GM06990 (cell line): ENCODE results near the gene DZIP1.
A peak's percentile ranks its signal among the peaks of the same experiment; 100 is the strongest.

Experiments used
- DNase-seq: peaks from one replicate; pipeline ENCODE4 v3.0.0-alpha.2; 2011; ENCODE audit not compliant: insufficient read length; ENCODE audit errors: extremely low read depth
- H3K27me3 ChIP-seq: replicated peaks from 2 replicates; pipeline ENCODE4 v1.6.0; 2011; ENCODE audit warnings: low read length; ENCODE audit not compliant: control insufficient read depth, insufficient read depth
- H3K36me3 ChIP-seq: 2 replicates; pipeline ENCODE4 v1.5.1; 2011; ENCODE audit warnings: low read length; ENCODE audit not compliant: control insufficient read depth, insufficient read depth
- H3K4me3 ChIP-seq: replicated peaks from 2 replicates; pipeline ENCODE4 v1.5.1; 2011; ENCODE audit warnings: low read depth, mild to moderate bottlenecking, control low read depth, low read length
- CTCF ChIP-seq: IDR thresholded peaks from 2 replicates; pipeline ENCODE4 v1.5.1; 2011; ENCODE audit warnings: low read length, control low read depth, mild to moderate bottlenecking, inconsistent platforms; ENCODE audit not compliant: insufficient read depth, poor library complexity, severe bottlenecking

Gene DZIP1

GRCh38 chr13:95650696-95651095 is 6.2 kb upstream of the DZIP1 start:
- H3K4me3 ChIP-seq = no peak overlapping the region
- H3K27me3 ChIP-seq = no peaks in the 10 kb centered on the region
- DNase-seq = no peak
- no peak for TF ChIP-seq CTCF
- H3K36me3 ChIP-seq = no peaks in the 10 kb centered on the region

DNA sequence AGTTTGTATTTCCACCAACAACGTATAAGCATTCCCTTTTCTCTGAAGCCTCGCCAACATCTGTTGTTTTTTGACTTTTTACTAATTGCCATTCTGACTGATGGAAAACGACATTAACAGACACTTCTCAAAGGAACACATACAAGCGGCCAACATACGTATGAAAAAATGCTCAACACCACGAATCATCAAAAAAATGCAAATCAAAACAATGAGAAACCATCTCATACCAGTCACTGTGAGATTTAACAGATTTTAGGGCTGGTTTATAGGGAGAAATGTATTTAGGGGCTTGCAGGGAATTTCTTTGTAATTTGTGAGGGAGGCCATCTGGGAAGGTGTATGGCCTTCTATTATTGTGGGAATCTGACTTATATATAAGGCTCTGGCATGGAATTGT is 2.8 kb upstream of the DZIP1 start:
- no peak for TF ChIP-seq CTCF
- no peaks in the 10 kb centered on the region for H3K27me3 ChIP-seq
- no peak overlapping the region for H3K4me3 ChIP-seq
- DNase-seq = no peak
- H3K36me3 ChIP-seq = no peaks in the 10 kb centered on the region

- Histone ChIP-seq H3K27me3 (no peaks in the 10 kb centered on the region), H3K36me3 (no peaks in the 10 kb centered on the region), H3K4me3 (peak overlapping the region; percentile 67)
- TF ChIP-seq CTCF = no peak
- DNase-seq = peak; percentile 36
Measured at GRCh38 chr13:95643936-95644598, 439 bp downstream of the DZIP1 start.

GRCh38 chr13:95643571-95643935 is 953 bp downstream of the DZIP1 start:
- no peak for DNase-seq
- TF ChIP-seq CTCF = no peak
- Histone ChIP-seq H3K27me3 (no peaks in the 10 kb centered on the region), H3K4me3 (peak overlapping the region; percentile 67), H3K36me3 (no peaks in the 10 kb centered on the region)

- H3K27me3 ChIP-seq = no peaks in the 10 kb centered on the region
- no peak overlapping the region for H3K4me3 ChIP-seq
- no peaks in the 10 kb centered on the region for H3K36me3 ChIP-seq
- no peak for DNase-seq
- TF ChIP-seq CTCF = no peak
Measured at GRCh38 chr13:95642999-95643398, 1.5 kb downstream of the DZIP1 start.

DNA sequence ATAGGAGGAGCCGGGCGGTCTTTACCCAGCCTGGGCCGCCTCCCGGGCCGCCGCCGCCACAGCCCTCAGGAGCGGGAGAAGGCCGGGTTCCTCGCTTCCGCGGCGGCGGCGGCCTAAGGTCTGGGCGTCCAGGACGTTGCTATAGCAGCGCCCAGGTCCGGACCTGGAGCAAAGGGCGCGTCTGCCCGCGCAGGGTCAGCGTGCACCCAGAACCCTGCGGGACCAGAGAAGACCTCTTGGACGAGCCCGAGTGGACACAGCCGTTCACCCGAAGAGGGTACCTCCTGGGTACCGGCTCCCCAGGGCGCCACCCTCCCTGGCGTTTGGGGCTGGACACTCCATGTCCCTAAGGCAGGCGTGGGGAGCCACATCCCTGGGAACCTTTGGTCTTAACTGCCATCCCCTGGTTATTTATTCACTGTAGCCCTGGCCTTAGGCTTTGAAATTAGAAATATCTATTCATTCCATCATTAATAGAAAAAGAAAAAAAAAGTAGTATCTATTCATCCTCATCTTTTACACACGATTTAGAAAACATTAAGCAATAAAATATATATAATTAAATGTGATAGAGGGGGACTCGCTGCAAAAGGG is 2.4 kb downstream of the DZIP1 start:
- H3K4me3 ChIP-seq = no peak overlapping the region
- TF ChIP-seq CTCF = no peak
- H3K36me3 ChIP-seq = no peaks in the 10 kb centered on the region
- DNase-seq = no peak
- no peaks in the 10 kb centered on the region for H3K27me3 ChIP-seq
